Osteocyte (in vitro differentiated cells): Measurements from ENCODE around the gene OLFML1. TPM values are rescaled to one million over a fixed set of nuclear protein-coding genes. Genes with fewer than 3 reads are reported as not detected.

Experiments
- DNase-seq: peaks from one replicate; pipeline ENCODE4 v3.0.0; 2021; ENCODE audit warnings: mixed read lengths; ENCODE audit not compliant: unreplicated experiment; ENCODE audit errors: extremely low spot score
- H3K27ac Mint-ChIP-seq: one replicate; pipeline ENCODE4 v1.8.0; 2021; ENCODE audit warnings: mild to moderate bottlenecking, mixed read lengths; ENCODE audit not compliant: unreplicated experiment
- H3K27me3 Mint-ChIP-seq: one replicate; pipeline ENCODE4 v1.8.0; 2021; ENCODE audit warnings: mixed read lengths; ENCODE audit not compliant: unreplicated experiment
- H3K36me3 Mint-ChIP-seq: one replicate; pipeline ENCODE4 v1.8.0; 2021; ENCODE audit warnings: mixed read lengths; ENCODE audit not compliant: unreplicated experiment
- H3K4me1 Mint-ChIP-seq: one replicate; pipeline ENCODE4 v1.8.0; 2021; ENCODE audit warnings: mixed read lengths; ENCODE audit not compliant: unreplicated experiment
- H3K4me3 Mint-ChIP-seq: one replicate; pipeline ENCODE4 v1.8.0; 2021; ENCODE audit warnings: mild to moderate bottlenecking, moderate library complexity, mixed read lengths; ENCODE audit not compliant: unreplicated experiment
- H3K9me3 Mint-ChIP-seq: one replicate; pipeline ENCODE4 v1.8.0; 2021; ENCODE audit warnings: mixed read lengths; ENCODE audit not compliant: unreplicated experiment
- long read RNA-seq: library from polyadenylated mRNA; unstranded; transcript quantifications from one replicate; pipeline ENCODE4 v2.0.0, GENCODE V29; 2021
- total RNA-seq: library from RNA; stranded (reverse); gene quantifications from 2 replicates; pipeline ENCODE4 v1.2.1, GENCODE V29; 2021
- TF ChIP-seq, protein P1 (sequence below): fragments of 200-600 bp; sonication (generic); IDR thresholded peaks from 2 replicates; pipeline ENCODE4 v1.5.0; 2021; ENCODE audit warnings: antibody characterized with exemption, mild to moderate bottlenecking, moderate library complexity

Gene OLFML1
- total RNA-seq = 59.7 and 66.6 TPM in 2 replicates
- long read RNA-seq, transcript OLFML1-202 (2 exons, 1,318 nt) = minor isoform, 20 of 112 reads
- long read RNA-seq, transcript OLFML1-201 (3 exons, 2,792 nt) = major isoform, 67 of 112 reads
- long read RNA-seq, transcript OLFML1-204 (4 exons, 1,620 nt) = minor isoform, 17 of 112 reads
- long read RNA-seq, partial matches to known transcripts = 6 of 112 reads
- long read RNA-seq, other reads (novel, unspliced or antisense) = 1 of 112 reads

DNA sequence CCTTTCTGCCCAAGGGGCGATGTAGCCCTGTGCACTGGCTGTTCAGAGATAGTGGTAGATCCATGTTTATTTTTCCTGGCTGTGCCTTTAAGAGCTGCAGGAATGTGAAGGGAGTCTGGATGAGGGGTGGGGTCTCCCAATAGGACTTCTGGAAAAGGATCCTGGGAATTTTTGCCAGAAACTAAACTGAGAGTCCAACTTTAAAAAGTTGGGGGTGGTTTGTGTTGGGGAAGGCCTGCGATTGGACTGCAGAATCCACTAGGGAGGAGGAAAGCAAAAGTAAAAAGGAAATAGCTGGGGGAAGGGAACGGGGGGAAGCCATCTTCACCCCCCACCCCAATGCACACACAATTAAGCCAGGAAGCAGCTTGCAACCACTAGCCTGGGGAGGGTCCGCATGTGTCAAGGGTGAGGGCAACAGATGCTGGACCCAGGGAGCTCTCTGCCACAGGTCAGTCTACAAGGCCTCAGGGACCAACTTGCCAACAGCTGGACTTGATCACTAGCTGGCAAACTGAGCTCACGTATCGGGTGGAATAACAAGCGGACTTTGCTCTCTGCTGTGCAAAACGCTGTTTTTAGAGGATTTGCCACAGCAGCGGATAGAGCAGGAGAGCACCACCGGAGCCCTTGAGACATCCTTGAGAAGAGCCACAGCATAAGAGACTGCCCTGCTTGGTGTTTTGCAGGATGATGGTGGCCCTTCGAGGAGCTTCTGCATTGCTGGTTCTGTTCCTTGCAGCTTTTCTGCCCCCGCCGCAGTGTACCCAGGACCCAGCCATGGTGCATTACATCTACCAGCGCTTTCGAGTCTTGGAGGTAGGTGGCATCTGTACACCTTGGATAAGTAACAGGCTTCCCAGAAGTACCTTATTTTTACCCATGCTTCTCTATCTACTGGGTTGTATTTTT lies at the start of gene OLFML1:
Gene OLFML1, plus strand, starts transcription at position 321 of the 912 bp plus-strand sequence. Its CDS starts 370 bp downstream, at position 691.
- Mint-ChIP-seq H3K4me1 (peaks cover 39% of the 10 kb centered on the region), H3K36me3 (peaks cover 17% of the 10 kb centered on the region), H3K9me3 (no peaks in the 10 kb centered on the region), H3K27me3 (no peaks in the 10 kb centered on the region), H3K27ac (peak within 1 kb of the TSS; percentile 92), H3K4me3 (peak within 1 kb of the TSS; percentile 93)
- TF ChIP-seq, protein P1, sequence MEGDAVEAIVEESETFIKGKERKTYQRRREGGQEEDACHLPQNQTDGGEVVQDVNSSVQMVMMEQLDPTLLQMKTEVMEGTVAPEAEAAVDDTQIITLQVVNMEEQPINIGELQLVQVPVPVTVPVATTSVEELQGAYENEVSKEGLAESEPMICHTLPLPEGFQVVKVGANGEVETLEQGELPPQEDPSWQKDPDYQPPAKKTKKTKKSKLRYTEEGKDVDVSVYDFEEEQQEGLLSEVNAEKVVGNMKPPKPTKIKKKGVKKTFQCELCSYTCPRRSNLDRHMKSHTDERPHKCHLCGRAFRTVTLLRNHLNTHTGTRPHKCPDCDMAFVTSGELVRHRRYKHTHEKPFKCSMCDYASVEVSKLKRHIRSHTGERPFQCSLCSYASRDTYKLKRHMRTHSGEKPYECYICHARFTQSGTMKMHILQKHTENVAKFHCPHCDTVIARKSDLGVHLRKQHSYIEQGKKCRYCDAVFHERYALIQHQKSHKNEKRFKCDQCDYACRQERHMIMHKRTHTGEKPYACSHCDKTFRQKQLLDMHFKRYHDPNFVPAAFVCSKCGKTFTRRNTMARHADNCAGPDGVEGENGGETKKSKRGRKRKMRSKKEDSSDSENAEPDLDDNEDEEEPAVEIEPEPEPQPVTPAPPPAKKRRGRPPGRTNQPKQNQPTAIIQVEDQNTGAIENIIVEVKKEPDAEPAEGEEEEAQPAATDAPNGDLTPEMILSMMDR = no peak
- no peak for DNase-seq

DNA sequence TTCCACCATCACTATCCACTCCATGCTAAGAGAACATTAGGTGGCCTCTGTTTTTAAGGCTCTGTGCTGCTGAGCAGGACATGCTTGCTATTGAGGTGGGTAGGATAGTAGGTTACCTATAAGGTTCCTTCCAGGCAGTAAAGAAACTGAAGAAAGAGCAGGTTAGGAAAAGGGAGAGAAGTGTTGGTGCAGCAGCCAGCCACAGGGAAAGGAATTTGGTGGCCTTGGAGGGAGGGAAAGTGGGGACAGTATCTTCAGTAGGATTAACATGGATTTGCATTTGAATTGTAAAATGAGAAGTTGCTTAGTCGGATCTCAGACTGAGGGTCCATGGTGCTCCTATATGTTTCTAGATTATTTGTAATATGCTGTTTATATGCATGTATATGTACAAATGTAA lies 49.2 kb upstream of the OLFML1 start:
- no peak for DNase-seq
- Mint-ChIP-seq H3K9me3 (no peaks in the 10 kb centered on the region), H3K27ac (no peak overlapping the region), H3K27me3 (peaks cover 12% of the 10 kb centered on the region), H3K4me1 (no peaks in the 10 kb centered on the region), H3K4me3 (no peak overlapping the region), H3K36me3 (no peaks in the 10 kb centered on the region)
- TF ChIP-seq, protein P1 = no peak

DNA sequence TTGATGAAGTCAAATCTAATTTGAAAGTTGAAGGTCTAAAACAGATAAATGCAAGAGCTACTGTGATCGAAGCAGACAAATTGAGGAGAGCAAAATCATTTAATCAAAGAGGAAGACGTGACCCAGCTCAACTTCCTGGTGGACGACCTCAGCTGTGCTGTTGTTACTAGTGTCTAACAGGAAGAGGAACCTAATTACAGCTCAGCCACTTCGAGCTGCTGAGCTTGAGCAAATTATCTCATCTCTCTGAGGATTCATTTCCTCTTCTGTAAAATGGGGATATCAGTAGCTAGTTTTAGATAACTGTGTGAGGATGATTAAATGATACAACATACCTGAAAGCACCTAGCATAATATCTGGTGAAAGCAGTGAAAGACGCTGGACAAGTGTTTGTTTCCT lies 48.6 kb upstream of the OLFML1 start:
- peaks cover 12% of the 10 kb centered on the region for H3K27me3 Mint-ChIP-seq
- H3K27ac Mint-ChIP-seq = no peak overlapping the region
- H3K9me3 Mint-ChIP-seq = no peaks in the 10 kb centered on the region
- H3K4me3 Mint-ChIP-seq = no peak overlapping the region
- H3K4me1 Mint-ChIP-seq = no peaks in the 10 kb centered on the region
- H3K36me3 Mint-ChIP-seq = no peaks in the 10 kb centered on the region
- no peak for DNase-seq
- TF ChIP-seq, protein P1 = no peak

DNA sequence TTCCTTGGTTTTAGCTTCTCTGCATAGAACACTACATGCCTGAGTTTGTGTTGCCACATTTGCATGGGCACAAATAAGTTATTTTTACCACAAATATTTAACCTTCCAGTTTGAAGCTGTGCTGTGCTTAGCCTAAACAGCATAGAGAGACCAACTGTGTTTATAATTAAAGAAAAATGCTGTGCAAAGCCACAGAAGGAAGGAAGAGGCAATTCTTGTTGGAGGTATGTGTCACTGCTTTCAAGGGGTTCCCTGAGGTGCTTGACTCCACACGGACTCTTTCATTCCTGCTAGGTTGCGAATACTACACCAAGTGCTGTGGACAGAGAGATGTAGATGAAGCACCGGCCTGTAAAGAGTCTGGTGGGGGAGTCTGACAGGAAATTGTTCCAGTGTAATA lies 47.6 kb upstream of the OLFML1 start:
- Mint-ChIP-seq H3K27me3 (peaks cover 12% of the 10 kb centered on the region), H3K36me3 (no peaks in the 10 kb centered on the region), H3K27ac (peak overlapping the region; percentile 33), H3K4me3 (no peak overlapping the region), H3K4me1 (no peaks in the 10 kb centered on the region), H3K9me3 (no peaks in the 10 kb centered on the region)
- DNase-seq = no peak
- TF ChIP-seq, protein P1 = no peak

DNA sequence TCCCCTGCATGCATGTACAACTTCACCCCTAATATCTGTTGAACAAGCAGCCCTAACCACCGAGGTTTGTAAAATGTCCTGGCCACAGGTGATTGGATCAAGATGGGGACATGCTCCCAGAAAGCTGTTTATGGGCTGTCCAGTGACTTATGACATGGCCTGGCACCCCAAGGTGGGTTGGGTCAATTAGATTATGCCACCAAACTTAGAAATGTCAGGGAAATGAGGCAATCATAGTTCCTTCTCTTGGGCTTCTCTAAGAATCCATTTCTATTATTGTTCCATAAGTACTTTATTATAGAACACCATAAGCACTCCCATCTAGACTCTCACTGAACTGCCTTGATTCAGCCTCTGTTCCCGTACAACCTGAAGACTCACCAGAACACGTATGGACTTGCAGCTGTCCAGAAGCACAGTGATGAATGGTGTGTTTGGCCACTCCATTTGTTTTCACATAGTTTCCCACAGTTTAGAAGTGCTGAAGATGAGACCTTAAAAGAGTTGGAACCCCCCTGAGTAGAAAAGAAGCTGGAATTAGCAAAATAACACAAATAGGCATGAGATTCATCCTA lies 45.5 kb upstream of the OLFML1 start:
- no peak overlapping the region for H3K27ac Mint-ChIP-seq
- no peaks in the 10 kb centered on the region for H3K36me3 Mint-ChIP-seq
- no peaks in the 10 kb centered on the region for H3K4me1 Mint-ChIP-seq
- DNase-seq = no peak
- TF ChIP-seq, protein P1 = no peak
- no peaks in the 10 kb centered on the region for H3K9me3 Mint-ChIP-seq
- H3K27me3 Mint-ChIP-seq = peaks cover 14% of the 10 kb centered on the region
- no peak overlapping the region for H3K4me3 Mint-ChIP-seq
